ENCODE results near the gene CEP350.

- TF ChIP-seq CEBPB (IDR thresholded peaks at IDR 0.05; ENCODE audit: borderline replicate concordance in 1 of 2, low read depth in 2 of 2, low read length in 2 of 2) (no peak), SP1 (IDR thresholded peaks at IDR 0.05; ENCODE audit: low read depth, low read length) (no peak), MYB (IDR thresholded peaks at IDR 0.05; ENCODE audit: borderline replicate concordance, low read depth, low read length) (no peak), POLR2A (IDR thresholded peaks at IDR 0.05; ENCODE audit: low read depth, low read length) (no peak)
Observed at GRCh38 chr1:179935909-179936496, 18.6 kb upstream of the CEP350 start.

Measured in GM12878 (cell line).